NCI-H748 (cell line): ENCODE results near the gene PPP2R2D.
"Not testable (repeated sequence)": the region's sequence is repeated elsewhere in the genome, so short reads cannot be mapped to it uniquely, and the experiment has no call there.

ENCODE experiments used
- DNase-seq: peaks from one replicate; lab custom pipeline; 2025; ENCODE audit not compliant: unreplicated experiment; lab: John Stamatoyannopoulos, UW

Gene PPP2R2D

DNA sequence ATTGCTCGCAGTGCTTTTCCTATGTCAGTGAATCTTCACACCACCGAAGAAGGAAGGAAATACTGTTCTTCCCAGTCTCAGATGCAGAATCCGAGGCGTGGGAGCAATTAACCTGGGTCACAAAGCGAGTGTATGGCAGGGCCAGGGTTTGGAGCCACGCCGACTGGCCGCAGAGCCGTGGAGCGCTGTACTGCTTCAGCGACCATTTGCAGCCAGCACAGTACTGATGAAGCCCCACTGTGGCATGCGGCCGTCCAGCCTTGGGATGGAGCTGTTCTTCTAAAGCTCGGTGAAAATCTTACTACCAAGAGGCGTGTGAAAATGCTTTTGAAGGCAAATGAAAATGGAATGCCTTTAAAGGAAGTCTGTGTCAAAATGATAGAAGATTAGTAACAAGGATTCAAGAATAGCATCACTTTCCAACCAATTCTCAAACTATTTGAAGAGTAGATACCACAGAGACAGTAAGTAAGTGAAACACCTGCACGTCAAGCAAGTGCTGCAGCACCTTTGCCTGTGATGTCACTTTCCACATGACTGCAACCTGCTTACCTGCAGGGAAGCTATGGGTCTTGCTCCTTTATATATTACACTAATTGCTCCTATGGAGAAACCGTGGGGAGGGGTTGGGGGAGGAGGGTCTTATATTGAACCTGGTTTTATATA lies 4.9 kb downstream of the PPP2R2D start:
- no peak for DNase-seq

DNA sequence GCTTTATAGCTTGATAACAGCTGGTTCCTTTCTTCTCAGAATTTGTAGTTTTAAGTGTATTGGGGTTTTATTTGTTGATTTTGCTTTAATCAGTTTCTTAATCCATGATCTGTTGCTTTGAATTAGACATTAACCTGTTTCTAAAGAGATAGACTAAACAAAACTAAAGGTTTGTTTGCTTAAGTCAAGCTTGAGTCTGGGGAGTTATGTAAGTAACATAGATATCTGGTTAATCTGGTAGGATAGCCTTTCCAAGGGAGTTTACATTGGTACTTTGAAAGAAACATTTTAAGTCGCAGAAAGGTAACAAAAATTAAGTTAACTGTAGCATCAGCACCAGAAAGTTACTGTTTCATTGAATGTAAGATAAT lies 5.4 kb downstream of the PPP2R2D start:
- no peak for DNase-seq

DNA sequence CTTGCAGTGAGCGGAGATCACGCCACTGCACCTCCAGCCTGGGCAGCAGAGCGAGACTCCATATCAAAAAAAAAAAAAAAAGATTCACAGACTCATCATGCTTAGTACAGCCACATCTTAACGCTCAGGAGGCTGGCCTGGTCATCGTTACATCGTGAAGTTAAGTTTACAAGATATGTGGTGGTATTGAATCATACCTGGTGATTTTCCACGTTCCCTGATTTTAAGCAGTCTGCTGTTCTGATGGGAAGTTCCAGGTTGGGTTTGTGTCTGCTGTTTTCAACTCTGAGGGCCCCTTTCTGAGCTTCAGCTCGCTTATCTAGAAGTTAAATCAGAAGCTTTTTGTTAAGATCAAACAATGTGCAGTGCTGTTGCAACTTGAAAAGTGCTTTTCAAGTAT lies 6.9 kb downstream of the PPP2R2D start:
- no peak for DNase-seq

DNA sequence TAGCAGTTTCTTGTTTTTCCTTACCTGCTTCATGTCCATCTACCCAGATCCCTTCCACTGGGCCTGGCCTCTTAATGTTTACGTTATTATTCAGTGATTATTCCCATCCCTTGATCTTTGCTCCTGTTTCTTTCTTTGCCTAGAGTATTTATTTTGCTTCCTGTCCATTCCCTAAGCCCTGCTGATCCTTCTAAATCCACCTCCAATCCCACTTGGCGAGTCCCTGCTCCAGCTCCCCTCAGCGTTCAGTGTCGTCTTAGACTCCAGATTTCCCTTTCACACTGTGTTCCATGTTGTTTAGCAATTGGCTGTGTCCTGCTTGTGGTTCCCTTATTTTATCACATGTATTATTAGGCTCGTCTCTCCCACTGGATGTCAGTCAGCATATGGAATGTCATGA lies 7.3 kb downstream of the PPP2R2D start:
- no peak for DNase-seq

DNA sequence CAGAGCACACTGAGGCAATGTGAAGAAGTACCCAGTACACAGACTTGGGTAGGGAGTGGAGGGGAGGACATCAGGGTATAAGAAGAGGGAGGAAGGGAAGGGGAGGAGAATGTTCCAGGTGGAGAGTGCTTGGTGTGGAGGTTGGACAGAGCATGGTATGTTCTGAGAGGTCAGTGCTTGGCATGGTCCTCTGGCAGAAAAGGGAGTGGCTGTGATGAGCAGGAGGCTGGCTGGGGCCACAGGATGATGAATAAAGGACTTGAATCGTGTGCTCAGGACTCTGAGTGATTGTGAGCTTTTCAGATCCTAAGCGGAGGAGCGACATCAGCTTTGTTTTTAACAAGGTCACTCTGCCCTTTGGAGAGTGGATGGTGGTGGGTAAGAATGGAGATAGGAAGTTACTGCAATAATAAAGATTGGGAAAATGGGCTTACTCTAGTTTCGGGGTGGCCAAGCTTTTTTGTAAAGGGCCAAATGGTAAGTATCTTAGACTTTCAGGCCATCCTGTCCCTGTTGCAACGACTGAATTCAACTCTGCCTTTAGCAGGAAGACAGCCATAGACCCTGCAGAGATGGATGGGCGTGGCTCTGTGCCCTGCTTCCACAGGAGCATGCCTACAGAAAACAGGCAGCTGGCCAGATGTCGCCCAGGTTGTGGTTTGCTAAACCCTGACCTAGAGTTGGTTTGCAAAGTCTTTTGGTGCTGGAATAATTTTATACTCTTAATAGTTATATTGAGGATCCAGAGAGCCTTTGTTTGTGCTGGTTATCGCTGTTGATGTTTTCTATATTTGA lies 8.4 kb downstream of the PPP2R2D start:
- no peak for DNase-seq

DNA sequence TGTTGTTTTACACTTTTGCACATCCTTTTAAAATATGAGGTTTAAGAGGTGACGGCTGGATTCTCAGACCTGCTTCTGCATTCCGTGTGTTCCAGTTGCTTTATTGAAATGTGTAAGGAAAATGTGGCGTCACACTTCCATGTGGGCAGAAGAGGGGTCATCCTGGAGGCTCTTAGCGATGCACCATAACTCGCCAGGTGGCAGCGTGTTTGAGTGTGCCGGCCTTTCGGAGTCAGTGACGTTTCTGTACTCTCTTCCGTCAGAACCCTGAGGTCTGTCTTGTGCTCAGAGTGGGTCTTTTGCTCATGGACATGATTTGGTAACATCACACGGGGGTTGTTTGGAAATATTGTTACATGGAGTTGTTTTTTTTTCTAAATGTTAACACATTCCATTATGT lies 9.1 kb downstream of the PPP2R2D start:
- no peak for DNase-seq

DNA sequence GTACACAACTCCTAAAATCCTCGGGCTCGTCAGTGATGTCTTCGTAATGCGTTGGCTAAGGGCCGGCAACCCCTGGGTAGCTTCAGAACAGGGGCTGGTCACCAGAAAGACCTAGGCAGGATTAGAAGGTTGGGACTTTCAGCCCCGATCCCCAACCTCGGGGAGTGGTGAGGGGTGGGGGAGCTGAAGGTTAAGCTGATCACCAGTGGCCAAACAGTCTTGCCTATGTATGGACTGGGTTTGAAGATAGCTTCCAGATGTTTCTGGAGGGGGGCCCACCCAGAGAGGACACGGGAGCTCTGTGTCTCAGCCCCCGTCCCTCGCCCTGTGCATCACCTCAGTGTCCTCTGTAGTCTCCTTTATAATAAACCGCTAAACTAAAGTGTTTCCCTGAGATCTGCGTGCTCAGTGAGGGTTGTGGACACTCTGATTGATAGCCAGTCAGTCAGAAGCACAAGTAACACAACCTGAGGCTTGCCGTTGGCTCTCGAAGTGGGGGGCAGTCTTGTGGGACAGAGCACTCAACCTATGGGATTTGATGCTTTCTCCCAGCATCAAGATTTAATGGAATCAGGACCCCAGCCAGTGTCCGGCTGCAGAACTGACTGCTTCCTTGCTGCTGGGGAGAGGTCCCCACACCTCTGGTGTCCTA lies 10.0 kb downstream of the PPP2R2D start:
- DNase-seq: no peak

DNA sequence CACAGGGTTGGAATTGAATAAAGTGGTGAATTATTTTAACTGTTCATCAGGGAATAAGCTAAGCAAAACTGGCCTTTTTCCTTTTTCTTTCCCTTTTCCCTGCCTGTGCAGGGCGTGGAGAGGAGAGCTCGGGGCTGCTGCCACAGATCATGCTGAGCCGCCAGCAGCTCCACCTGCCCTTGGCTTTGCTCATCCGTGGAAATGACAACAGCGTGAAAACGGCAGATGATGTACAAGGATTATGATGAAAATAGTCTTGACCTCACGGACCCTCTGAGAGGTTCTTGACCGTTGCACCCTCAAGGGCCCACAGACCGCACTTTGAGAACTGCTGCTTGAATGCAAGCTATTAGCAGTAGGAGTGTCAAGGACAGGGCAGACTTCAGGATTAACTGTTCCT lies 10.6 kb downstream of the PPP2R2D start:
- DNase-seq: no peak

DNA sequence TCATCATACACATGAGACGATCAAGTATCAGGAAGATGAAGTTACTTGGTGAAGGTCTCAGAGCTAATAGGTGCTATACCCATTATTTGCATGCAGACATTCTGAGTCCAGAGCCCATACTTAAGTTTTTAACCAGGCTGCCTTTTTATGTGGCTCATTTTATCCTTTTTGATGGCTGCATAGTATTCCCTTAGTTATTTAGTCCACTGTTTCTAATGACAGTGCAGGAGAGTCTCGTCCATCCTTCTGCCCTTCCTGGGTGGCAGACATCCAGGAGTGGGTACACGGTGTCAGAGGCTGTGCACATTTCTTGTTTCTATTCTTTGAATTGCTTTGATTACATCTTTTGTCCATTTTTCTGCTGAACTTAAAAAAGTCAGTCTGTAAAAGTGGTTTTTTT lies 11.8 kb downstream of the PPP2R2D start:
- DNase-seq: no peak

DNA sequence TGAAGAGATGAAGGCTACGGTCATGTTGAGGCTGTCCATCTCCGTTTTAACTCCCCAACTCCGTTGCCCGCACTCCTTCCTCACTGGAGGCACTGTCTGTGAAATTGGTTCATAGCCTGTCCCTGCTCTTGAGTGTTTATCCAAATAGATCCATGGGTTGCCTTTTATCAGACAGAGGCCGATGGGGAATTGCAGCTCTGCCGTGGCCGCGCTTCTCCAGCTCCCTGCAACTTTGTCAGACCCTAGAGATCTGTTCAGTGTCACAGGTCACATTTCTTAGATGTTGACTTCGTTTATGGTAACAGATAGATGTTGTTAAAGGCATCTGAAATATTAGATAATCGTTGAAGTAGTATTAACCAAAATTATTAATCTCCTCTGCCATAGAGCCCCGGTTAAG lies 14.7 kb downstream of the PPP2R2D start:
- DNase-seq: no peak

DNA sequence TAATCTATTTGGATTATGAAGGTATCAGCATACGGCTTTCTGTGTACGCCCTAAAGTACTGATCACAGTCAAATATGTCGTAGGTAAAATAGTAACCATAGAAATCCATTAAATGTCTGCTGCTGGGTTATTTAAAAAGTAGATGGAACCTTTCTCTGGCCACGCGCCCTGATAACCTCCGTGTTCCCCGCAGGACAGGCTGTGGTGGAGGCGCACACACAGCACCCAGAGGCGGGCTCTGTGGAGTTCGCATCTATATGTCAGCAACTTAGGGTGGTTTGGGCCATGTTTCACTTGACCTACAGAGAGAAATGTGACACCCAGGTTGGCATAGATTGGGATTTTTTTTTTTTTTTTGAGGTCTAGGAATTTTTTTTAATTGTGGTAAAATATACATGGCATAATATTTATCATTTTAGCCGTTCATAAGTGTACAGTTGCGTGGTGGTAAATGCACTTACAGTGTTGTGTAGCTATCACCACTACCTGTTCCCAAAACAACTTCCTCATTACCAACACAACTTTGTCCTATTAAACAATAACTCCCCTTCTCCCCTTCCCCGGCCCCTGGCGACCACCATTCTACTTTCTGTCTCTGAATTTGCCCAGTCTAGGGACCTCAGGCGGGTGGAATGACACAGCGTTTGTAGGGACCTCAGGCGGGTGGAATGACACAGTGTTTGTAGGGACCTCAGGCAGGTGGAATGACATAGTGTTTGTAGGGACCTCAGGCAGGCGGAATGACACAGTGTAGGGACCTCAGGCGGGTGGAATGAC lies 15.4 kb downstream of the PPP2R2D start:
- DNase-seq: no peak

DNA sequence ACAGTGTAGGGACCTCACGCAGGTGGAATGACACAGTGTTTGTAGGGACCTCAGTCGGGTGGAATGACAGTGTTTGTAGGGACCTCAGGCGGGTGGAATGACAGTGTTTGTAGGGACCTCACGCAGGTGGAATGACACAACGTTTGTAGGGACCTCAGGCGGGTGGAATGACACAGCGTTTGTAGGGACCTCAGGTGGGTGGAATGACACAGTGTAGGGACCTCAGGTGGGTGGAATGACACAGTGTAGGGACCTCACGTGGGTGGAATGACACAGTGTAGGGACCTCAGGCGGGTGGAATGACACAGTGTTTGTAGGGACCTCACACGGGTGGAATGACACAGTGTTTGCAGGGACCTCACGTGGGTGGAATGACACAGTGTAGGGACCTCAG lies 16.0 kb downstream of the PPP2R2D start:
- DNase-seq: not testable (repeated sequence)

DNA sequence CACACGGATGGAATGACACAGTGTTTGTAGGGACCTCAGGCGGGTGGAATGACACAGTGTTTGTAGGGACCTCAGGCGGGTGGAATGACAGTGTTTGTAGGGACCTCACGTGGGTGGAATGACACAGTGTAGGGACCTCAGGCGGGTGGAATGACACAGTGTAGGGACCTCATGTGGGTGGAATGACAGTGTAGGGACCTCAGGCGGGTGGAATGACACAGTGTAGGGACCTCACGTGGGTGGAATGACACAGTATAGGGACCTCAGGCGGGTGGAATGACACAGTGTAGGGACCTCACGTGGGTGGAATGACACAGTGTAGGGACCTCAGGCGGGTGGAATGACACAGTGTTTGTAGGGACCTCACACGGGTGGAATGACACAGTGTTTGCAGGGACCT lies 16.7 kb downstream of the PPP2R2D start:
- not testable (repeated sequence) for DNase-seq

DNA sequence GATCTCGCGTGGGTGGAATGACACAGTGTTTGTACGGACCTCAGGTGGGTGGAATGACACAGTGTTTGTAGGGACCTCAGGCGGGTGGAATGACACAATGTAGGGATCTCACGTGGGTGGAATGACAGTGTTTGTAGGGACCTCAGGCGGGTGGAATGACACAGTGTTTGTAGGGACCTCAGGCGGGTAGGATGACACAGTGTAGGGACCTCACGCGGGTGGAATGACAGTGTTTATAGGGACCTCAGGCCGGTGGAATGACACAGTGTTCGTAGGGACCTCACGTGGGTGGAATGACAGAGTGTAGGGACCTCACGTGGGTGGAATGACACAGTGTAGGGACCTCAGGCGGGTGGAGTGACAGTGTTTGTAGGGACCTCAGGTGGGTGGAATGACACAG lies 18.7 kb downstream of the PPP2R2D start:
- not testable (repeated sequence) for DNase-seq

DNA sequence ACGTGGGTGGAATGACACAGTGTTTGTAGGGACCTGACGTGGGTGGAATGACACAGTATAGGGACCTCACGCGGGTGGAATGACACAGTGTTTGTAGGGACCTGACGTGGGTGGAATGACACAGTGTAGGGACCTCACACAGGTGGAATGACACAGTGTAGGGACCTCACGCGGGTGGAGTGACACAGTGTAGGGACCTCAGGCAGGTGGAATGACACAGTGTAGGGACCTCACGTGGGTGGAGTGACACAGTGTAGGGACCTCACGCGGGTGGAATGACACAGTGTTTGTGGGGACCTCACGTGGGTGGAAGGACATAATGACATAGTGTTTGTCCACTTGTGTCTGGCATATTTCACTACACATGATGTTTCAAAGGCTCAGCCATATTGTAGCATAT lies 19.3 kb downstream of the PPP2R2D start:
- DNase-seq: no peak

DNA sequence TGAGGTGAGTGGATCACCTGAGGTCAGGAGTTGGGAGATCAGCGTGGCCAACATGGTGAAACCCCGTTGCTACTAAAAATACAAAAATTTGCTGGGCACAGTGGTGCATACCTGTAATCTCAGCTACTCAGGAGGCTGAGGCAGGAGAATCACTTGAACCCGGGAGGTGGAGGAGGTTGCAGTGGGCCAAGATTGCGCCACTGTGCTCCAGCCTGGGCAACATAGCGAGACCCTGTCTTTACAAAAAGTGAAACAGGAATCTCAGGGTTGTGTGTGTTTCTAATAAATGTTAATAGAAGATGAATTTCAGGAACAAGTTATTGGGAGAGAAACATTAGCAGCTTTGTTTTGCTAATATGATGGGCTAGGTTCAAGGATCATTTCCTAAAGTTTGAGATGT lies 19.9 kb downstream of the PPP2R2D start:
- DNase-seq: no peak

DNA sequence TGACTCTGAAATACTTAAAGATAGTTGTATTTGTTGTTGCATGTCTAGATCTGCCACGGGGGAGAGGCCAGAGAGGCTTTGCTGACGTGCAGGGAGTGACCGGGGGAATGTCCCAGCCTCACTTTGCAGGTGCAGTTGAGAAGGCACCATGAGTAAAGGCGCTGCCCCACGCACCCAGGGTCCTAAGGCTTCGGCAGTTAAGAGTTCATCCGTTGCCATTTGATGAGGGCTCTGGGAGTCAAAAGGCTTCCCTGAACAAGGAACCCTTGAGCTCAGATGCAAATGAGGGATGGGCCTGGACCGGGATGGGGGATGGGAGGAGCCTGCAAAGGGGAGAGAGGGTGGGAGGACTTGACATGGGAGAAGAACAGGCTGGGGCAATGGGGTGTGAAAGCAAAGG lies 20.4 kb downstream of the PPP2R2D start:
- DNase-seq: no peak

DNA sequence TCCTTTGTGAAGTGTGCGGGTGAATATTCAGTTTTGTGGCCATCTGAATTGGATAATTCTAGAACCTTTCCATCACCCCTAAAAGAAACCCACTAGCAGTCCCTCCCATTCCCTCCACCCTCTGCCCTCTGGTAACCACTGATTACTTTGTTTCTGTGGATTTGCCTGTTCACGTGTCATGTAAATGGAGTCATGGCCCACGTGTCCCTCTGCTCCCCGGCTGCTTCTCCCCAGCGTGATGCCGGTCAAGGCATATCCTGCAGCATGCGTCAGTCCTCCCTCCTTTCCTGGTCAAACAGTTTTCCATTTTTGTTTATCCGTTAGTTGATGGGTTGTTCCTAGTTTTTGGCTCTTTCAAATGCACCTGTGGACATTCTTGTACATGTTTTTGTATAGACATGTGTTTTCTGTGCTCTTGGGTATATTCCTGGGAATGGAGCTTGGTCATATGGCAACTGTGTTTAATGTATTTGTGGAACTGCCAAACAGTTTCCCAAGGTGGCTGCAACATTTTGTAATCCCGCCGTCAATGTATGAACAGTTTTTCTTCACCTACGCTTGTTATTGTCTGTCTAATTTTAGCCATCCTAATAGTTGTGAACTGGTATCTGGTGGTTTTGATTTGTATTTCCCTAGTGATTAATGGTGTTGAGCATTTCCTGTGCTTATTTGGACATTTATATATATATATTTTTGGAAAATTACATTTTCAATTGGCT lies 22.4 kb downstream of the PPP2R2D start:
- no peak for DNase-seq

DNA sequence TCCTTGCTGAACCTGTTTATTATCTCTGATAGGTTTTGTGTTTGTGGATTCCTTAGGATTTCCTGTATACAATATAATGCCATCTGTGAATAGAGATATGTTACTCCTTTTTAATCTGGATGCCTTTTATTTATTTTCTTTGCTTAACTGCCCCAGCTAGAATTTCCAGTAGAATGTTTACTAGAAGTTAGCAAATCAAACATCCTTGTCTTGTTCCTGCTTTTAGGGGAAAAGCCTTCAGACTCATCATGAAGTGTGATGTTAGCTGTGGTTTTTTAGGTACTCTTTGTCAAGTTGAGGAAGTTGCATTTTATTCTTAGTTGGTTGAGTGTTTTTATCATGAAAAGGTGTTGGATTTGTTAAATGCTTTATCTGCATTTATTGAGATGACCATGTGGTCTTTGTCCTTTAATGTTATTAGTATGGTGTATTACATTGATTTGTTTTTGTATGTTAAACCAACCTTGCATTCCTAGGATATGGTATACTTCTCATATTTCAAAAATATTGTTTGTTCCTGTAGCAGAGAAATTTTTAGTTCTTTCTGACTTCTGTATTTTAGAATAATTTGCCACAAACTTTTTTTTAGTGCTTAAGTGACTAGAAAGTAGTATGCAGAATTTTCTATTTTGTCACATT lies 24.3 kb downstream of the PPP2R2D start:
- DNase-seq: no peak

DNA sequence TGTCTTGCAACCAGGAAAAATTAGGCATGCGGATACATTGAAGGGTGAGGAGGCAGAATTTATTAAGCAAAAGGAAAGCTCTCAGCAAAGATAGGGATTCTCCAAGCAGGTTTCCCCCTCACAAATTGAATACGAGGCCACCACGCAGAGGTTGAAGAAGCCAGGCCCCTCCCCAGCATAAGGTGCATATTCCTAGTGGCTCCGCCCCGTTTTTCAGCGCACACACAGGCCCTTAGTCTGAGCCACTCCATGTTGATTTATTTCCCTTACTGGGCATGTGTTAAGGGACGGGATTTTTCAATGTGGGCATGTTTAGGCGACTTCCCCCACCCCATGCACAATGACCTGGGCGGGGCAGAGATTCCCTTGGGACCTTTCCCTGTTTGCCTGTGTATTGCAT lies 24.9 kb downstream of the PPP2R2D start:
- no peak for DNase-seq
